ENCODE data around the gene KRT12. TPM values are rescaled to one million over a fixed set of nuclear protein-coding genes. Genes with fewer than 3 reads are reported as not detected.

Gene KRT12
- 0.33 and 0.39 TPM in 2 replicates for total RNA-seq (2014; rRNA removed; shearing (Covaris generic))

DNA sequence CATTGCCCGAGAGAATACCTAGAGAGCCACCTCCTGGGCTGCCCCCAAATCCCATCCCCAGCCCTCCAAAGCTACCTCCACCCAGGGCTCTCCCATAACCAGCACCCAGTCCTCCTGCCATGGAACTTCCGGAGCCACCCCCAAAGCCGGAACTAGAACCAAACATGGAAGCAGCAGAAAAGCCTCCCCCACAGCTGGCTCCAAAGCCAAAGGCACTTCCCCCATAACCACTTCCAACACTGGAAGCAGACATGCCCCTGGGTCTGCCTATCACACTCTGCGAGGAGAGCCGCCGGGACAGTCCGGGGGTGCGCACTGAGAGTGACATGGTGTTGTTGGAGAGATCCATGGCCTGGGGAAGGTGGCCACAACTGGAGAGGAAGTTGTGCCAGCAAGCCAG lies at the start of gene KRT12:
KRT12 (minus strand) TSS at position 386 of the 400 bp plus-strand sequence; CDS start at position 349, 37 bp downstream.
- no peak for DNase-seq (ENCODE audit: low spot score)

DNA sequence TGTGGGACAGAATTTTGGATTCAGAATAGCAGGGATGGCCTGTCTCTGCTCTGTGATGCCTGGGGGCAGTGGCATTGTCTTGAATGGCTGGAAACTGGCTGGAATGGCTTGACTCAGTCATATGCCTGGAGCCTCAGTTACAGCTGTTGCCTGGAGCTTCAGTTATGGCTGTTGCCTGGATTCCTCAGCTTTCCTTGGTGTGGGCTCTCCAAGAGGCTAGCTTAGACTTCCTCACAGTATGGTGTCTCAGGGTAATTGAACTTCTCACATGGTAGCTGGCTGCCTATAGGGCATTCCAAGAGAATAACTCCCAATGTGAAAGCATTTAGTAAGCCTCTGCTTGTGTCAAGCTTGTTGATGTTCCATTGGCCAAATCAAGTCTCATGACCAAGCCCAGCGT lies 49.3 kb upstream of the KRT12 start:
- no peak for DNase-seq (ENCODE audit: low spot score)

- DNase-seq (ENCODE audit: low spot score): no peak
These were observed 48.8 kb upstream of the KRT12 start for GRCh38 chr17:40915721-40916256.

DNA sequence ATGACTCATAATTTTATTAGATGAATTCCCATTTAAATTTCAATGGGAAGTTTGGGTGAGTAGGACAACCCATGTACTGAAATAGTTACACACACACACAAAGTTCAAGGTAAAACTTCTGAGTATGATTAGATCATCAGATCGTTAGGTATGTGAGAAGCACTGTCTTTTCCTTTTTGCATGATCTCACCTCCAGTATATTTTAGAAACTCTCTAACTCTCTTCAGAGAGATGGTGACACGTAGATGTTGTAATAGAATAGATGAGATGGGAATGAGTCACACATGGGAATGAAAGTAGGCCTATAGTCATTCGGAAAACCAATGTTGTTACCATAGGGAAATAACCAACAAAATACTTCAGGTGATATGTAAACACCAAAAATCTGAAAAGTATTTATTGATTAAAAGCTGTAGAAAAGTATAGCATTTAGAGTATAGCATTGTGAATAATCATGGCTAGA lies 48.2 kb upstream of the KRT12 start:
- DNase-seq (ENCODE audit: low spot score): peak; percentile 81

DNA sequence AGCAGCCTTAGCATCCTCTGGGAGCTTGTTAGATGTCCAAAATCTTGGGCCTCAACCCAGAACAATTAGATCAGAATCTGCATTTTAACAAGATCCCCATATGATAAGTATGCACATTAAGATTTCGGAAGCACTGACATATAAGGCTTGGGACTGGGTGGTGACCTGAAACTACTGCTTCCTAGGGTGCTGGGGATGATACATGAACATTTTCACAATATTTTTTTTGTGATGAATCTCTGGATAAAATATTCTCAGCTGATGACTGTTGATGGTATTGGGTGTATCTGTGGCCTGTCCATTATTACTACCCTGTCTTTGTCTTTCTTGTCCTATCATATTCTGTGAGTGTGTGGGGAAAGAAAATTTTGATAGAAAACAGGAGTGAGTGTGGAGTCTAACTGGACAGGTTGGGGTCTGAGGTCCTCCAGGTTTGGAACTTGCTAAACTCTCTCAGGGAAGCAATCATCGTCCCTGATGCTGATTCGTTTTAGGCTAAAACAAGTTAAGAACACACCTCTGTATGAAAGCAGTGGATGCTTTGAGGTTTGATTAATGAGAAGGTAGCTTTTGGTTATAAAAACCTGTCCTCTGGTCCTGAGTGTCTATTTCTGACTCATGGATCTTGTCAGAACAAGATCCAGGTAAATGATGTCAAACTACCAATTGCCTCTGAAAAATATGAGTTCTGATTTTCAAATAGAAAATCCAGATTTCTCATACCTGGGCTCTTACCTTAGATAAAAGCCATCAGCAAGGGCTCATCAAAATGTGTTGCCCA lies 47.2 kb upstream of the KRT12 start:
- no peak for DNase-seq (ENCODE audit: low spot score)

GRCh38 chr17:40912486-40913210 lies 45.6 kb upstream of the KRT12 start:
- no peak for DNase-seq (ENCODE audit: low spot score)

- peak; percentile 7 for DNase-seq (ENCODE audit: low spot score)
These were observed 43.4 kb upstream of the KRT12 start for GRCh38 chr17:40910441-40910841.

GRCh38 chr17:40909755-40910154 lies 42.7 kb upstream of the KRT12 start:
- DNase-seq (ENCODE audit: low spot score): no peak

DNA sequence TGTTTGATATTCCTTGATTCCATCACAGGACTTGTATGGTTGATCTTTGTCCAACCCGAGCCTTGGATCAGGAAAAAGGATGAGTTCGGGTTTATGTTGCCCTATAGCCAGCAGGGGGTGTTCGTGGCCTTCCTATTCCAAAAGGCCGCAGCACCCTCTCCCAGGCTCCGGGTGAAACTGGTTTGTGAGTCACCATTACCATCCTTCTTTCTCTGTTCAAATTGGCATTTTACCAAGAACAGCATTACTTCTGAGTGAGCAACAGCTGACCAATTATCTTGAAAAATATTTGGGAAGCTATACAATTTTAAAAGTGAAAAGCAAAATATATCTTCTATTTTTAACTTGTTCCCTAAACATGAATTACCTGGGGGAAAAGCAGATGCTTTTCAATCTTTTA lies 42.3 kb upstream of the KRT12 start:
- DNase-seq (ENCODE audit: low spot score): peak; percentile 98

DNA sequence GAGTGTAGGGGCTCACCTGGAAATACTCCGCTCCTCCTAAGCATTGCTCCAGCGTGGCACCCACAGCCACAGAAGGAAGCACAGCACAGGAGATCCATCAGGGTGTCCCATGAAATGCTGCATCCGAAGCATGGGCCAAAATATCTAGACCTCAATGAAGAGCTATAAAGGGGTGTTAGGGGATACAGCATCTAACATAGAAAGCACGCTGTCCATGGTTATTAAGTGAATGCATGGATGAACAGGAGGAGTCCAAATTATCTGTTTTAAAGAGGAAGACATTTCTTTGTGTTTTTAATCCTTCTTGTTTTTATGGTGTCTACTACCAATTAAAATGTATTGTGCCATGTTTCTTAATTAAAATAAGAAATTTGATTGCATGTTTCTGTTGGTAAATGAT lies 39.6 kb upstream of the KRT12 start:
- DNase-seq (ENCODE audit: low spot score): no peak

DNA sequence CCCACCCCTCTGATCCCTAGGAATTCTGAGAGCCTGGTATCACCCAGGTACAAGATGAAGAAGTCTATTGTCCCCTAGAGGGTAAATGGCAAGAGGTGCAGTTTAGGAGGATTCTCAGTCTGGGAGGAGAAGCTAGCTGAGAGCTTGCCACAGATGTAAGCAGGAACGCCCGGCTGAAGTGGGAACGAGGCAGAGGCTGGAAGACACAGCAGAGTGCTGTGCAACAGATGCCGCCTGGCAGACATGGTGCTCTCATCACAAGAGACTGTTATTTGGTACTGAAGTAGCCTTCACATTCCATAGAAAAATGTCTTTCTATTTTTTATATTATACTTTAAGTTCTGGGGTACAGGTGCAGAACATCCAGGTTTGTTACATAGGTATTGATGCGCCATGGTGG lies 38.3 kb upstream of the KRT12 start:
- DNase-seq (ENCODE audit: low spot score): peak; percentile 35

DNA sequence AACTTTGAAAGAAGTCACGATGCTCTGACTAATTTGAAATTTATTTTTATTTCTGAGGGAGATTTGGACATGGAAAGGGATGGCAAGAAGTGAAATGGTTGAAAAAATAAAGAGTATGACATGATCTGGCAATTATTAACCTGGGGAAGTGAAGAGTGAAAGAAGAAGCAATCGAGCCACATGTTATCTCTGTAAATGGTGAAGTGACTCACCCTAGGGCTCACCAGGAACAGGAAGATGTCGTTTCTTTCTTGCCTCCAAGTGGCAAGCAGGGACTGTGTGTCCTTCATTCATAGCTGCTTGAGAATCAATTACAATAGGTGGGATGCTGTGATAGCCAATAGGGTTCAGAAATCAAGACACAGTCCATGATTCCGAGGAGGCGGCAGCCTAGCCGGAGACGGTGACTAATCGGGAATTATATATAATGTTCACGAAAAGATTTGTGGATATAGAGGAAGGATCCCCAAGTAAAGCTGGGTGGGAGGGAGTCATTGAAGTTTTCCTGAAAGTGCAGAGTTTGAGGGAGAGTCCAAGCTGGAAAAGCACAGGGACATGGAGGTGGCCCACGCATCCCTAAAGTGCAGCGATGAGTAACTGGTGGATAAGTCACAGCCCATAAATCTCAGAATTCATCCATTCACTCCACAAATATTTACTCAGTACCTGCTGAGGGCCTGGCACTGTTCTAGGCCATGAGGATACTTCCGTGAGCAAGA lies 36.3 kb upstream of the KRT12 start:
- peak; percentile 88 for DNase-seq (ENCODE audit: low spot score)

DNA sequence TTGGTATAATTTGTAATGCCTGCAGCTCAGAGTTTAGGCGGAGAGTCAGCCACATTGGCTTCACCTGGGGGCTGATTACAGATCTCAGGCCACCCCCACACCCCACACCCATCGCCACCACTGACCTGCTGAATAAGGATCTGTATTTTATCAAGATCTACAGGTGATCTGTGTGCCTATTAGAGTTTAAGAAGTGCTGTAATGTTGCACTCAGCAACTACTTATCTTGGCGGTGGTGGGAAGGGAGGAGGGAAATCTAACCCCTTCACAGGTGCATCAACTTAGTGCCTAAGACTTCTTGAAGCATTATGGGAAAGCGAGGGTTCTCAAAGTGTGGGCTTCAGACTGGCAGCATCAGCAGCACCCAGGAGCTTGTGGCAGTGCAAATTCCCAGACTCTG lies 35.5 kb upstream of the KRT12 start:
- no peak for DNase-seq (ENCODE audit: low spot score)

GRCh38 chr17:40901981-40902474 lies 35.0 kb upstream of the KRT12 start:
- peak; percentile 95 for DNase-seq (ENCODE audit: low spot score)

GRCh38 chr17:40900809-40901356 lies 33.9 kb upstream of the KRT12 start:
- DNase-seq (ENCODE audit: low spot score): no peak

DNA sequence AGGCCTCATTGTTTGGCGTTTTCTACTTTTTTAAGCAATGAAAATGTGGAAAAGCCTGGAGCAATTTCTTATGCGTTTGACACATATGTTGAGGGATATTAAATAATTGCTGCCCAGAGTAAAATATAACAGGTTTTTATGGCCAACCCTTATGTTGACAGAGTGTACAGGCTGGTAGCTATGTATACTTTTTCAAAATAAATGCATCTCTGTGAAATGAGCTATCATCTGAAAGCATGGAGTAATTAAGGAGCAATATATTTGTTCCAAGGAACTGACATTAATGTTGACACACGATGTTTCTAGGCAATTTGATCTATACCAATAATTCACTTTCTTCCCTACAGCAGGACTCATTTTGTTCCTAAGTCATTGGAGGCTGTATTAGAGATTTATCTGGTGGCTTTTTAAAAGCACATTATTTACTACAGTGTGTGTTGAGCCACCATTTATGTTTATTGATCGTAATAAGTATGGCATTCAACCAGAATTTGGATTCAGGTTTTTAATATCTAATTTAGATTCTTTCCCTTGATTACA lies 30.0 kb upstream of the KRT12 start:
- DNase-seq (ENCODE audit: low spot score): no peak

DNA sequence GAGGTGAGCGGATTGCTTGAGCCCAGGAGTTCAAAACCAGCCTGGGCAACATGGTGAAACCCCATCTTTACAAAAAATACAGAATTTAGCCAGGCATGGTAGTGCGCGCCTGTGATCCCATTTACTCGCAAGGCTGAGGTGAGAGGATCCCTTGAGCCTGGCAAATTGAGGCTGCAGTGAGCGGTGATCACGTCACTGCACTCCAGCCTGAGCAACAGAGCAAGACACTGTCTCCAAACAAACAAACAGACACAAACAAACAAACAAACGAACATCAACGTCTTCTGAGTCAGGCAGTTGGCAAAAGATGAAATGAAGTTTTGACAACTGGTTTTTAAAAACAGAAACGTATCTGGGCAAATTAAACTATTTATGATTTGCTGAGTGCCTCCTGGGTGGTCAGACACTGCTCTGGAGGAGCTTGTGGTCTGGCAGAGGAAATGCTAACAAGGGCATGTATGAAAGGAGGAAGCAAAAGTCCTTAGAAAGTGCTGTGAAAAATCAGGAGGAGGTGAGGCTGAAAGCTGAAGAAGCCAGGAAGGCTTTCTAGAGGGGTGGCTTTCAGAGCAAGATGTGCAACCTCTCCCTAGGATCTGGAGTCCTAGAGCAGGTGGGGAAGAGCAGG lies 28.2 kb upstream of the KRT12 start:
- DNase-seq (ENCODE audit: low spot score): no peak

GRCh38 chr17:40888196-40888720 lies 21.2 kb upstream of the KRT12 start:
- DNase-seq (ENCODE audit: low spot score): peak; percentile 40

DNA sequence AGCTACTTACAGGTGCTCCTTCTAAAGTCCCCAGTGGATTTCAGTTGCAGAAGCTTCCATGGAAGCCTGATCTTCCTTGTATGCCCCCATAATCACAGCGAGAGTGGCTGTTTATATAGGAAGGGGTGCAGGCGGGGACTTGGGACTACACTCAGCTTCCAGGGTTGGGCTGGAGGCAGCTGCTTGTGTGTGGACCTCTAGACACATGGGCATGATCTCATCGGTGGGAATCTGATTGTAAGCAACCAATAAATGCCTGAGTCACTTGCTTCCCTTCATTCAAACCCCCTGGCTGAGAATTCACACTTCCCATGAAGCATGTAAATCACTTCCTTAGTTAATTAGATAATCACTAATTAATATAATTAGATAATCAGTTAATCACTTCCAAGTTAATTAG lies 19.1 kb upstream of the KRT12 start:
- DNase-seq (ENCODE audit: low spot score): peak; percentile 42

Measured in HT-29 (cell line).